GM12864 (cell line): ENCODE data around the gene CCDC138.

Experiments used
- DNase-seq: peaks from one replicate; pipeline ENCODE4 v3.0.0-alpha.2; 2011; ENCODE audit warnings: low read depth
- H3K4me3 ChIP-seq: 2 replicates; pipeline ENCODE4 v1.5.1; 2011; ENCODE audit warnings: mild to moderate bottlenecking, low read depth, low read length, control low read depth
- TF ChIP-seq, protein P1 (sequence below): IDR thresholded peaks from 2 replicates; pipeline ENCODE4 v1.5.1; 2011; ENCODE audit warnings: low read depth, mild to moderate bottlenecking, moderate library complexity, low read length, control low read depth, inconsistent platforms; ENCODE audit errors: missing control alignments

Gene CCDC138

GRCh38 chr2:108869542-108869941 lies 83.0 kb downstream of the CCDC138 start:
- TF ChIP-seq, protein P1, sequence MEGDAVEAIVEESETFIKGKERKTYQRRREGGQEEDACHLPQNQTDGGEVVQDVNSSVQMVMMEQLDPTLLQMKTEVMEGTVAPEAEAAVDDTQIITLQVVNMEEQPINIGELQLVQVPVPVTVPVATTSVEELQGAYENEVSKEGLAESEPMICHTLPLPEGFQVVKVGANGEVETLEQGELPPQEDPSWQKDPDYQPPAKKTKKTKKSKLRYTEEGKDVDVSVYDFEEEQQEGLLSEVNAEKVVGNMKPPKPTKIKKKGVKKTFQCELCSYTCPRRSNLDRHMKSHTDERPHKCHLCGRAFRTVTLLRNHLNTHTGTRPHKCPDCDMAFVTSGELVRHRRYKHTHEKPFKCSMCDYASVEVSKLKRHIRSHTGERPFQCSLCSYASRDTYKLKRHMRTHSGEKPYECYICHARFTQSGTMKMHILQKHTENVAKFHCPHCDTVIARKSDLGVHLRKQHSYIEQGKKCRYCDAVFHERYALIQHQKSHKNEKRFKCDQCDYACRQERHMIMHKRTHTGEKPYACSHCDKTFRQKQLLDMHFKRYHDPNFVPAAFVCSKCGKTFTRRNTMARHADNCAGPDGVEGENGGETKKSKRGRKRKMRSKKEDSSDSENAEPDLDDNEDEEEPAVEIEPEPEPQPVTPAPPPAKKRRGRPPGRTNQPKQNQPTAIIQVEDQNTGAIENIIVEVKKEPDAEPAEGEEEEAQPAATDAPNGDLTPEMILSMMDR, result no peak
- no peak for DNase-seq
- H3K4me3 ChIP-seq, result no peak overlapping the region

DNA sequence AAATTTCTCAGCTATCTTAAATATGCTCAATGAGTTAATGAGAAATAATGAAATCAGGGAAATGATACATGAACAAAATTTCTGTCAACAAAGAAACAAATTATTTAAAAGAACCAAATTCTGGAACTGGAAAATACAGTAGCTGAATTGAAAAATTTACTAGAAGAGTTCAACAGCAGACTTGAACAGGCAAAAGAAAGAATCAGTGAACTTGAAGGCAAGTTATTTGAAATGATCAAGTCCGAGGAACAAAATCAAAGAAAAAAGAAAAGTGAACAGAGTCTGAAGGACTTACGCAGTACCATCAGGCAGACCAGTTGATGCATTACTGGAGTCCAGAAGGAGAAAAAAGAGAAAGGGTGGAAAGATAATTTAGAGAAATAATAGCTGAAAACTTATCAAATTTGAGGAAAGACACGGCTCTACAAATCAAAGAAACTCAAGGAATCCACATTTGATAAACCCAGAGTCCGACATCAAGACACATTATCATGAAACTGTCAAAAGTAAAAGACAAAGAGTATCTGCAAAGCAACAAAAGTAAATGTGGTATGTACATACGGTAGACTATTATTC lies 83.6 kb downstream of the CCDC138 start:
- TF ChIP-seq, protein P1, result no peak
- no peak for DNase-seq
- H3K4me3 ChIP-seq, result no peak overlapping the region

GRCh38 chr2:108877506-108877905 lies 90.9 kb downstream of the CCDC138 start:
- TF ChIP-seq, protein P1, result no peak
- H3K4me3 ChIP-seq, result no peak overlapping the region
- no peak for DNase-seq

GRCh38 chr2:108878276-108878675 lies 91.7 kb downstream of the CCDC138 start:
- H3K4me3 ChIP-seq, result no peak overlapping the region
- TF ChIP-seq, protein P1, result no peak
- DNase-seq, result no peak

GRCh38 chr2:108884619-108885018 lies 98.0 kb downstream of the CCDC138 start:
- TF ChIP-seq, protein P1, result no peak
- DNase-seq, result no peak
- H3K4me3 ChIP-seq, result no peak overlapping the region

DNA sequence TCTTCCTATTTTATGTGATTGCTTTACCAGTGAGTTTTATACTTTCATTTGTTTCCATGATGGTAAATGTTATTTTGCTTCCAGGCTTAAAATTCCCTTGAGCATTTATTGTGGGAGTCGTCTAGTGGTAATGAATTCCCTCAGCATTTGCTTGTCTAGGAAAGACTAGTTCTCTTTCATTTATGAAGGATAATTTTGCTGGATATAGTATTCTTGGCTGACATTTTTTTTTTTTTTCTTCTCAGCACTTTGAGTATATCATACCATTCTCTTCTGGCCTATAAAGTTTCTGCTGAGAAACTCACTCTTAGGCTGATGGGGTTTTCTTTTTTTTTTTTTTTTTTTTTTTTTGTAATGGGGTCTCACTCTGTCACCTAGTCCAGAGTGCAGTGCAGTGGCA lies 103.3 kb downstream of the CCDC138 start:
- TF ChIP-seq, protein P1, result no peak
- no peak overlapping the region for H3K4me3 ChIP-seq
- no peak for DNase-seq

- H3K4me3 ChIP-seq, result no peak overlapping the region
- DNase-seq, result no peak
- TF ChIP-seq, protein P1, result no peak
These were observed 106.7 kb downstream of the CCDC138 start for GRCh38 chr2:108893277-108893676.
